K562 (cell line): ENCODE data around the gene FCSK. TPM values are rescaled to one million over a fixed set of nuclear protein-coding genes. Genes with fewer than 3 reads are reported as not detected.
A peak's percentile ranks its signal among the peaks of the same experiment; 100 is the strongest.

Experiments
- NR3C1 ChIP-seq: sonication (generic); formaldehyde crosslinking; IDR thresholded peaks from 2 replicates; pipeline ENCODE4 v1.8.1; 2022; ENCODE audit warnings: missing genetic modification reagents
- REST ChIP-seq, 2 experiments: fragments of 450-650 bp; formaldehyde crosslinking in 1 of 2; IDR thresholded peaks; 2 replicates each; pipeline versions ENCODE4 v1.4.0 to v1.6.1; 2014 to 2020; ENCODE audit warnings: mild to moderate bottlenecking in 2 of 2, borderline replicate concordance in 1 of 2, low read depth in 1 of 2
- polyA plus RNA-seq, 8 experiments: library from polyadenylated mRNA; depleted of rRNA in 4 of 8; stranded (reverse) in 5 of 8; unstranded in 3 of 8; fragments of >200 nt; fragmentation: Nextera tagmentation in 2 of 8; fragmentation: Illumina TruSeq in 1 of 8; extraction: Ambion mirVana in 2 of 8; extraction: Trizol in 1 of 8; gene quantifications; 2 replicates each; pipeline versions ENCODE4 v1.2.1 to v1.2.3, GENCODE V29; 2011 to 2014; ENCODE audit warnings: inconsistent platforms in 1 of 8, missing spikeins in 1 of 8
- total RNA-seq, 7 experiments: library from RNA; depleted of rRNA in 6 of 7; stranded (reverse); fragments of >200 nt in 6 of 7; fragmentation: Illumina TruSeq in 2 of 7; extraction: Trizol in 2 of 7; gene quantifications; 2 replicates each; pipeline versions ENCODE4 v1.2.1 to v1.2.3, GENCODE V29; 2011 to 2021; ENCODE audit warnings: low replicate concordance in 1 of 7

Gene FCSK
- total and polyA plus RNA-seq, 9 of the 15 experiments (the other 6 are each of a cell fraction or from before 2014, with no cell fraction given), result 0.92 to 18.6 (median 8.3) TPM

DNA sequence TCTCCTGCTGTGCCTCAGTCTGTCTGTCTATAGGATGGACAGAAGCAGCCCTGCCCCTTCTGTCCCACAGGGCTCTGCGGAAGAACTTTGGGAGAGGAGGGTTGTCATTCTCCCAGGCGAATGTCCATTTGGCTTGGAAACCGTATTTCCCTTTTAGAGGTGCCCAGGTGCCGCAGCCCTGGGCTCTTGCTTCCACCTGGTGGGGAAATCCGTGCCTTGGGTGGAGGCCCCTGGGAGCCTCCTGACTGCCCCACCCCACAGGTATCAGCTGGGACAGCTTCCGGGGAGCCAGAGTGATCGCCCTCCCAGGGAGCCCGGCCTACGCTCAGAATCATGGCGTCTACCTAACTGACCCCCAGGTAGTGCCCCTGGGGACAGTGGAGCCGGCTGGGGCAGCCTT is 12.7 kb downstream of the FCSK start (continued):
- 0 out of 2 replicates have a peak, but pooled peaks have one; percentile 20 for TF ChIP-seq REST (IDR thresholded peaks at IDR 0.05; ENCODE audit: borderline replicate concordance)
- TF ChIP-seq REST (CRISPR knock-in tag; IDR thresholded peaks at IDR 0.05; ENCODE audit: low read depth), result no peak
- no peak for TF ChIP-seq NR3C1
